ENCODE measurements around the gene APOBEC4.

DNA sequence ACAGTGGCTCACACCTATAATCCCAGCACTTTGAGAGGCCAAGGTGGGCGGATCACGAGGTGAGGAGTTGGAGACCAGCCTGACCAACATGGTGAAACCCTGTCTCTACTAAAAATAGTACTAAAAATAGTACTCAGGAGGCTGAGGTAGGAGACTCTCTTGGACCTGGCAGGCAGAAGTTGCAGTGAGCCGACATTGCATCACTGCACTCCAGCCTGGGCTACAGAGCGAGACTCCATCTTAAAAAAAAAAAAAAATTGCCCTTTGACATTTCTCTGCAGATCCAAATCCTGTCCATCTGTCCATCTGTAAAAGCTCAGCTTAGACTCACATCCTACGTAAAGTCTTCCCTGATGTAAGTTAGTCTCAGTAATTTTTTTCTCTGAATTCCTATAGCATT lies 56.6 kb downstream of the APOBEC4 start:
- TF ChIP-seq, protein P1, sequence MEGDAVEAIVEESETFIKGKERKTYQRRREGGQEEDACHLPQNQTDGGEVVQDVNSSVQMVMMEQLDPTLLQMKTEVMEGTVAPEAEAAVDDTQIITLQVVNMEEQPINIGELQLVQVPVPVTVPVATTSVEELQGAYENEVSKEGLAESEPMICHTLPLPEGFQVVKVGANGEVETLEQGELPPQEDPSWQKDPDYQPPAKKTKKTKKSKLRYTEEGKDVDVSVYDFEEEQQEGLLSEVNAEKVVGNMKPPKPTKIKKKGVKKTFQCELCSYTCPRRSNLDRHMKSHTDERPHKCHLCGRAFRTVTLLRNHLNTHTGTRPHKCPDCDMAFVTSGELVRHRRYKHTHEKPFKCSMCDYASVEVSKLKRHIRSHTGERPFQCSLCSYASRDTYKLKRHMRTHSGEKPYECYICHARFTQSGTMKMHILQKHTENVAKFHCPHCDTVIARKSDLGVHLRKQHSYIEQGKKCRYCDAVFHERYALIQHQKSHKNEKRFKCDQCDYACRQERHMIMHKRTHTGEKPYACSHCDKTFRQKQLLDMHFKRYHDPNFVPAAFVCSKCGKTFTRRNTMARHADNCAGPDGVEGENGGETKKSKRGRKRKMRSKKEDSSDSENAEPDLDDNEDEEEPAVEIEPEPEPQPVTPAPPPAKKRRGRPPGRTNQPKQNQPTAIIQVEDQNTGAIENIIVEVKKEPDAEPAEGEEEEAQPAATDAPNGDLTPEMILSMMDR (IDR thresholded peaks at IDR 0.05): no peak
- TF ChIP-seq EP300 (IDR thresholded peaks at IDR 0.05; ENCODE audit: low read depth): no peak

Data from transverse colon (tissue), 3 donors.